Measurements from ENCODE around the gene OLFML2B.

OLFML2B gene

DNA sequence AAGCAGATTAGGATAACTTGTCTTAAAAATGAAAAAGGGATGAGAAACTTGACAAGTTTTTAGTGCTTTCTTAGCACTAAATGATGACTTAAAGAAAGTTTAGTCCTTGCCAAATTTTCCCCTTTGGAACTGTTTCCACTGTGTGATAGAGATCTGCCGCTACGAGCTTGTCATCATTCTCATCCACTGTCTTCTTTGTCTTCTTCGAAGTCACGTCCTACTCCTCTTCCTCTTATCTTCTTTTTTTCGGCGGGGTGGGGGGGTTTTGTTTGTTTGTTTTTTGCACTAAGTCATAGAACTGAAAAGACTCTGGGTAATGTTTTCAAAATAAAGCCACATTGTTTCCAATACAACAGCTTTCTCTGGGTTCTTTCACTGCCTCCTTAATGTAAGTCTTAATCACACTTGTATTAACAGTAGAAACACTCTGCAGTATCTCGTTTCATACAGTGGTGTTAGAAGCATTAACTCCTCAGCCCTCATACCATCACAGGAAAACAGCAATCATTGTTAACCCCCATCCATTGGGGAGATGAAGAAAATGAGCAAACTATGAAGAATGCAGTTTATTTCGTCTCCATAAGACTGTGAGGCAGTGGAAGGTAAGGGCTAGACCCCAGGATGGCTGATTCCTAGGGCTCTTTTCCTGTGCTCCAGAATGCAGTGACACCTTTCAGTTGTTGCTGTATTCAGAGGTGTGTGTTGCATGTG is 81.8 kb downstream of the OLFML2B start:
- Histone ChIP-seq H3K4me1 (ENCODE audit: control insufficient read depth, low read depth, low read length) (peaks cover 14% of the 10 kb centered on the region), H3K27ac (ENCODE audit: low read length) (no peak overlapping the region), H3K27me3 (ENCODE audit: control insufficient read depth, insufficient read depth, low read length) (no peaks in the 10 kb centered on the region), H3K36me3 (ENCODE audit: control insufficient read depth, low read depth, low read length) (no peaks in the 10 kb centered on the region), H3K9me3 (ENCODE audit: control insufficient read depth, low read depth, low read length) (no peaks in the 10 kb centered on the region), H3K4me3 (ENCODE audit: low read length) (no peak overlapping the region), H3K9ac (ENCODE audit: low read length) (no peak overlapping the region)

DNA sequence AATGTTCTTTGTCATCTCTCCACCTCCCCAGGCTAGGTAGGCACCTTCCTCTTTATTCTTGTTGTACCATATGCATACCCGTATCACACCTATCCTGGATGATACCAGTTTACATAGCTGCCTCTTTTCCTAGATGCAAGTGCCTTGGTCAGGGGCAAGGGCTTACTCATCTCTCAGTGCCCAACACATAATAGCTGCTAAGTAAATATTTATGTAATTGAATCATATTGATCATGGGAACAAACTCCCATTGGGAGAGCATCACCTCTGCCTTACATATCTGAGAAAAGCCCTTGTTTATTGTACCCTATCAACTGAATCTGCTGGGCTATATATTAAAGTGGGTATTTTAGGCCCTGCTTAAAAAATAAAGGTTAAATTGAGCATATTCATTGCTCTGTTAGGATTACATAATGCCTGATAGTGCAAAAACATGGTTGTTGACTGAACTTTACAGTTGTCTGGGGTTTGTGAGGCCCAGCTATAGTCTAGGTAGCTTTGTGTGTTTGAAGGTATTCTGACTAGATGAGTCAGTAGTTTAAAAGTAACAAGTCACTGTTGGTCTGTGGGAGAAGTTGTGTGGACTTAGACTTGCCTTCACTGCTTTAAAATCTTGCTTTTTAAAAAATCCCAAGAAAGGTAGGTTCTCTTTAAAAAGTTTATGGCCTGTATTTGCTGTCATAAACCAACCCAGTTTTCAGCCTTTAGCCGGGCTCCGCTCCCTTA is 82.6 kb downstream of the OLFML2B start:
- peaks cover 6% of the 10 kb centered on the region for H3K4me1 ChIP-seq (ENCODE audit: control insufficient read depth, low read depth, low read length)
- H3K4me3 ChIP-seq (ENCODE audit: low read length), result no peak overlapping the region
- H3K27me3 ChIP-seq (ENCODE audit: control insufficient read depth, insufficient read depth, low read length), result no peaks in the 10 kb centered on the region
- no peaks in the 10 kb centered on the region for H3K36me3 ChIP-seq (ENCODE audit: control insufficient read depth, low read depth, low read length)
- no peaks in the 10 kb centered on the region for H3K9me3 ChIP-seq (ENCODE audit: control insufficient read depth, low read depth, low read length)
- no peak overlapping the region for H3K9ac ChIP-seq (ENCODE audit: low read length)
- H3K27ac ChIP-seq (ENCODE audit: low read length), result no peak overlapping the region

DNA sequence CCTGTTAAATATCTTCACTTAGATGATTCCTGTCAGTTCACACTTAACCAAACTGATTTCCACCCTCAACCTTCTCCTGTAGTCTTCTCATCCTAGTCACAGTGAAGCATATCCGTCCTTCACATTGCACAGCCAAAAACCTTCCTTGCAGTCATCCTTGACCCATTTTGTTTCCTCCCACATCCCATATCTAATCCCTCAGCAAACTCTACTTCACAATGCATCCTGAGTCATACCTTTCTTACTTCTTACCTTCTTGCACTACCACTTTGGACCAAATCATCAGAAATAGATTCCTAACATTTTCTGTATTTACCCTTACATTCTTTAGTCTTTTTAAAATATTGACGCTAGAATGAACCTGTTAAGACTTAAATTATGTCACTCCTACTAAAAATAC is 86.9 kb downstream of the OLFML2B start:
- H3K9ac ChIP-seq (ENCODE audit: low read length), result no peak overlapping the region
- H3K4me1 ChIP-seq (ENCODE audit: control insufficient read depth, low read depth, low read length), result no peaks in the 10 kb centered on the region
- no peaks in the 10 kb centered on the region for H3K36me3 ChIP-seq (ENCODE audit: control insufficient read depth, low read depth, low read length)
- no peaks in the 10 kb centered on the region for H3K27me3 ChIP-seq (ENCODE audit: control insufficient read depth, insufficient read depth, low read length)
- no peak overlapping the region for H3K4me3 ChIP-seq (ENCODE audit: low read length)
- H3K27ac ChIP-seq (ENCODE audit: low read length), result no peak overlapping the region
- H3K9me3 ChIP-seq (ENCODE audit: control insufficient read depth, low read depth, low read length), result no peaks in the 10 kb centered on the region

DNA sequence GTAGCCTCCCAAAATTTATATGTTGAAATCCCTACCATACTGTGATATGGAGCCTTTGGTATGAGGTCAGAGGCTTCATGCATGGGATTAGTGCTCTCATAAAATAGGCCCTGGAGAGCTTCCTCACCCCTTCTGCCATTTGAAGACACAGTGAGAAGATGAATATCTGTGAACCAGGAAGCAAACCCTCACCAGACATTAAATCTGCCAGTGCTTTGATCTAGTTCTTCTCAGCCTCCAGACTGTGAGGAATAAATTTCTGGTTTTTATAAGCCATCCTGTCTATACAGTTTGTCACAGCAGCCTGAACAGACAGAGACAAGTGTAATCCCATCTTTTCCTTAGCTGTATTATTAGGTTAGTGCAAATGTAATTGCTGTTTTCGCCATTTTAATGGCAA is 88.4 kb downstream of the OLFML2B start:
- Histone ChIP-seq H3K27me3 (ENCODE audit: control insufficient read depth, insufficient read depth, low read length) (no peaks in the 10 kb centered on the region), H3K27ac (ENCODE audit: low read length) (no peak overlapping the region), H3K36me3 (ENCODE audit: control insufficient read depth, low read depth, low read length) (no peaks in the 10 kb centered on the region), H3K4me3 (ENCODE audit: low read length) (no peak overlapping the region), H3K9me3 (ENCODE audit: control insufficient read depth, low read depth, low read length) (no peaks in the 10 kb centered on the region), H3K4me1 (ENCODE audit: control insufficient read depth, low read depth, low read length) (no peaks in the 10 kb centered on the region), H3K9ac (ENCODE audit: low read length) (no peak overlapping the region)

DNA sequence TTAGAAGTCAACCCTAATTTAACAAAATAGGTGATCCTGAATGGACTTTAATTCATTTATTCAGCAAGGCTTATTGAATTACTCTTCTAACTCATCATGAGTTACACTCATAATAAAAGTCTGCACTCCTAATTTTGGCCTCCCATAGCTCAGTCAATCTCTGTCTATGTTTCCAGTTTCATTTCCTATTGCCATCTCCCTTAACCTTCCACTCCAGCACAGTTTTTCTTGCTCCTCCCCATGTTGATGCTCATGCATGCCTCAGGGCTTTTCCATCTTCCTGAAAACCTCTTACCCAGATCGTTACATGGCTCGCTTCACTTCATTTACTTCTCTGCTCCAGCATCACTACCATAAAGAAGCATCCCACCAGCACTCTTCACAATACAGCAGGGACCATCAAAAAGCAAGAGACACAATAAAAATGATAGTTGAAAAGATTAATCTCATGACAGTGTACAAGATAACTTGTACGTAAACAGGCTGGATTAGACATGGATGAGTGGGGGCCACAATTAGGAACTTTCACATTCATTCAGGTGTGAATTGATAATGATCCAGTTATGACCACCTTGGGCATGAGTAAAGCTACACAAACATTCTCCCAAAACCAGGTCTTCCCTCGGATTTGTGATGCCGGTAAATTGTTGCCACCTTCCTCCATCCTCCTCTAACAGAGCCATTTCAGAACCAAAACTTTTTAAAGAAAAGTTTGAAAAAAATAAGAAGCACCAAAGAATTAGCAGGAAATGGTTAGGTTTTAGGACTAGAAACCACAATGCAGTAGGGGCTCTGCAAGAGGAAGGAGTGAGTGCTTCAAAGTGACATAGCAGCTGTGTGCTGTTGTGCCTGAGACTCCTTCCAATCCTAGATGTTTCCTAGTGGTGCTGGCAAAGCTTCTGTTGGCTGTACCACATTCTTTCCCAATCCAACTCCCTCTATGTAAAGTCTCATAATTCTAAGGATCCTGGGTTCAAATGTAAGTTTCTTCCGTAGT is 89.8 kb downstream of the OLFML2B start:
- no peaks in the 10 kb centered on the region for H3K27me3 ChIP-seq (ENCODE audit: control insufficient read depth, insufficient read depth, low read length)
- no peak overlapping the region for H3K27ac ChIP-seq (ENCODE audit: low read length)

More for the DNA sequence above, 89.8 kb downstream of the OLFML2B start:
- Histone ChIP-seq H3K4me3 (ENCODE audit: low read length) (no peak overlapping the region), H3K36me3 (ENCODE audit: control insufficient read depth, low read depth, low read length) (no peaks in the 10 kb centered on the region), H3K4me1 (ENCODE audit: control insufficient read depth, low read depth, low read length) (no peaks in the 10 kb centered on the region), H3K9ac (ENCODE audit: low read length) (no peak overlapping the region), H3K9me3 (ENCODE audit: control insufficient read depth, low read depth, low read length) (no peaks in the 10 kb centered on the region)

All from iPS-18a (cell line).